ENCODE results near the gene MBNL2. TPM values are rescaled to one million over a fixed set of nuclear protein-coding genes. Genes with fewer than 3 reads are reported as not detected.

MBNL2 gene
- total RNA-seq, 1 experiment from 2014 or later = 0.85 TPM

DNA sequence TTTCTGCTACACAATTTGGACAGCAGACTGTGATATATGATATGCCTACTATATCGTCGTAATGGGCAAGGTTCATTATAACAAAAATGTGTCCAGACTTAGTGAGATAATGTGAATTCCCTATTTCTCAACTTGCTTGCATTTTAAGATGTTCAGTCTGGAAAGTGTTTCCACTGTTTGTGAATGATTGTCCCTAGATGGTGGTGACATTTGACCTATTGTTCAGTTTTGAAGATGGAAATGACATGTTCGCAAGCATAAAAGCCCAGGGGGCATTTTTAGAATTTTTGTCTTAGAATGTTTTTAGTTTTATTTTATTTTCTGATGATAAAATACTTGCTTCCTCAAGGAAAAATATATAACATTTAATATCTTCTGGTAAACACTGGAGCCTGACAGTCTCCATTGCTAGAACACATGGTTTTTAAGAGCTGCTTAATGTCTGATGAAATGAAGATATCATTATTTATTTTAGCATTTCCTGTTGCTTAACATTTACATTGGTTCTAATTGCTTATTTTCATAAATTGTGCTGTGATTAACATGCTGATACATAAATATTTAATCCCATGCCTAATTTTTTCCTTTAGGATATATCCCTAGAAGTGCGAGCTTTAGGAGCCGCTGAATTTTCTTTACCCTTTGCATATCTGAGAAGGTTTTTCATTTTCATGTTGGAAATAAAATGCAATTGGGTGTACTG is 27.1 kb downstream of the MBNL2 start (continued):
- TF ChIP-seq IRF2 (CRISPR knock-in tag; IDR thresholded peaks at IDR 0.05; ENCODE audit: borderline replicate concordance, low read depth) (no peak), JUN (CRISPR knock-in tag; IDR thresholded peaks at IDR 0.05) (no peak), ETV6 (CRISPR knock-in tag; IDR thresholded peaks at IDR 0.05) (no peak)

DNA sequence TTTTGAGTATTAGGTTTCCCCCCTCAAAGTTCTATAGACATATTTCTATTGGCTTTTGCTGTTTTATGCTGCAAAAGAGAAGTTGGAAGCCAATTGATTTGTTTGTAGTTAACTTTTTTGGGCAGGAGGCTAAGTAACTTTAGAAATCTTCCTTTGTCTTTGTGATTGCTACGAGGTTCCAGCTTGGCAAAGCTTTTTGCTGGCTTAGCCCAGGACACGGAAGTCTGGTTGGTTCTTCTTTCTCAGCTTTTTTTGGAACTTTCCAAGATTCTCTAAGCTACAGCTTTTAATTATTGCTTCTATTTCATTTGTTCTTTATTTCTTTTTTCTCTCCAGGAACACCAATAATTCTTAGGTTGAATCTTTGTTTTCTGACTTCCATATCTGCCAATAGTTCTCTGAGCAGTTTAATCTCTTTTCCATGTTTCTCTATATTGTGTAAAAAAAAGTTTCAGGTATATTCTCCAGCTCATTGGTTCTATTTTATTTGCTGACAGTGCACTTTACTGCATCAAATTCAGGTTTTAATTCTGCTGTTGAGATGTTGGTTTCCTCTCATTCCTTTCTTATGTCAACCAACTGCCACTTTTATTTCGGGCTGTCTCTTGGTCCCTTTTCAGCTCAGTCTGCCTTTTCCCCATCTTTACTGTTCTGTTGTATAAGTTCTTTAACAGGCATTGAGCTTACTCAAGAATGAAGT is 27.8 kb downstream of the MBNL2 start:
- H3K9me3 Mint-ChIP-seq = no peaks in the 10 kb centered on the region
- ChIA-PET CTCF (interaction anchor here (1.2 to 1.3 kb wide), 2 partner anchors 17 to 28 kb away, joined by 5 to 7 read pairs; partner anchors contain the start of gene MBNL2), POLR2A (interaction anchor here (1.1 kb wide), 1 partner anchor 9 kb away, joined by 3 read pairs; no protein-coding TSS in a partner anchor)
- H3K36me3 Mint-ChIP-seq = no peaks in the 10 kb centered on the region
- no peak overlapping the region for H3K4me3 Mint-ChIP-seq
- H3K27ac Mint-ChIP-seq = no peak overlapping the region
- H3K4me1 Mint-ChIP-seq = no peaks in the 10 kb centered on the region
- no peaks in the 10 kb centered on the region; the same call in 1 of the 2 replicates for H3K27me3 Mint-ChIP-seq (ENCODE audit: low read depth)
- DNase-seq (ENCODE audit: low spot score) = no peak
- no peak for TF ChIP-seq SMAD3 (CRISPR knock-in tag; IDR thresholded peaks at IDR 0.05; ENCODE audit: borderline replicate concordance)
- no peak for TF ChIP-seq NFE2L1 (CRISPR knock-in tag; IDR thresholded peaks at IDR 0.05)
- TF ChIP-seq NFYB (CRISPR knock-in tag; conservative IDR thresholded peaks at IDR 0.05; ENCODE audit: low read depth) = no peak
- no peak for TF ChIP-seq ZNF317 (CRISPR knock-in tag; IDR thresholded peaks at IDR 0.05; ENCODE audit: borderline replicate concordance, low read depth)
- no peak for ATAC-seq

DNA sequence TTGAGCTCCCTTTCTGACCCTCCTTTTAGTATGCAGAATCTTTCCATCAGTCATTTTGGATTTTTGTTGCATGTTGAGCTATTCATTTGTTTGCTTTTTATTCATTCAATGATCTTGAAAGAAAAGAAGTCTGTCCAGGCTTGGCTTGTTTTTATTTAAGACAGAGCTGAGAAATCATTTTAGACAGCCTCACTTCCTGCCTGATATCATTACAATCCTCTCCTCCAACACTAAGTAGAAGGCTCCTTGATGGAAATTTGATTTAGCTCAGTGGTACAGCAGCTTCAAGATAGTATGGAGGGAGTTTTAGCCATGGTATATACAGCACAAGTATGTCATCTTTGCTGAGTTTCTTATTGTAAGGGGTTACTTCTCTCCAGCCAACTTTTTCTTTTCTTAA is 28.4 kb downstream of the MBNL2 start:
- H3K4me1 Mint-ChIP-seq = peaks cover 4% of the 10 kb centered on the region
- H3K36me3 Mint-ChIP-seq = no peaks in the 10 kb centered on the region
- H3K27me3 Mint-ChIP-seq (ENCODE audit: low read depth) = no peaks in the 10 kb centered on the region
- ChIA-PET CTCF (interaction anchor here (1.2 to 1.3 kb wide), 2 partner anchors 16 to 28 kb away, joined by 5 to 7 read pairs; partner anchors contain the start of gene MBNL2), POLR2A (interaction anchor here (1.1 kb wide), 1 partner anchor 10 kb away, joined by 3 read pairs; no protein-coding TSS in a partner anchor)
- no peak for ATAC-seq
- DNase-seq (ENCODE audit: low spot score) = no peak
- TF ChIP-seq ZNF232 (CRISPR knock-in tag; IDR thresholded peaks at IDR 0.05) (no peak), SP1 (CRISPR knock-in tag; conservative IDR thresholded peaks at IDR 0.05) (no peak), PRRX2 (CRISPR knock-in tag; IDR thresholded peaks at IDR 0.05) (no peak), NFATC4 (CRISPR knock-in tag; IDR thresholded peaks at IDR 0.05) (no peak), ZNF532 (CRISPR knock-in tag; IDR thresholded peaks at IDR 0.05; ENCODE audit: borderline replicate concordance) (no peak), CREB1 (CRISPR knock-in tag; IDR thresholded peaks at IDR 0.05) (no peak), NR2C2 (CRISPR knock-in tag; IDR thresholded peaks at IDR 0.05) (no peak), ZNF425 (CRISPR knock-in tag; conservative IDR thresholded peaks at IDR 0.05) (no peak), TP53 (CRISPR knock-in tag; IDR thresholded peaks at IDR 0.05) (no peak), ERG (CRISPR knock-in tag; IDR thresholded peaks at IDR 0.05) (no peak)
- TF ChIP-seq, protein P1, sequence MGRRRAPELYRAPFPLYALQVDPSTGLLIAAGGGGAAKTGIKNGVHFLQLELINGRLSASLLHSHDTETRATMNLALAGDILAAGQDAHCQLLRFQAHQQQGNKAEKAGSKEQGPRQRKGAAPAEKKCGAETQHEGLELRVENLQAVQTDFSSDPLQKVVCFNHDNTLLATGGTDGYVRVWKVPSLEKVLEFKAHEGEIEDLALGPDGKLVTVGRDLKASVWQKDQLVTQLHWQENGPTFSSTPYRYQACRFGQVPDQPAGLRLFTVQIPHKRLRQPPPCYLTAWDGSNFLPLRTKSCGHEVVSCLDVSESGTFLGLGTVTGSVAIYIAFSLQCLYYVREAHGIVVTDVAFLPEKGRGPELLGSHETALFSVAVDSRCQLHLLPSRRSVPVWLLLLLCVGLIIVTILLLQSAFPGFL (CRISPR knock-in tag; IDR thresholded peaks at IDR 0.05; ENCODE audit: borderline replicate concordance) = no peak
- TF ChIP-seq, protein P2, sequence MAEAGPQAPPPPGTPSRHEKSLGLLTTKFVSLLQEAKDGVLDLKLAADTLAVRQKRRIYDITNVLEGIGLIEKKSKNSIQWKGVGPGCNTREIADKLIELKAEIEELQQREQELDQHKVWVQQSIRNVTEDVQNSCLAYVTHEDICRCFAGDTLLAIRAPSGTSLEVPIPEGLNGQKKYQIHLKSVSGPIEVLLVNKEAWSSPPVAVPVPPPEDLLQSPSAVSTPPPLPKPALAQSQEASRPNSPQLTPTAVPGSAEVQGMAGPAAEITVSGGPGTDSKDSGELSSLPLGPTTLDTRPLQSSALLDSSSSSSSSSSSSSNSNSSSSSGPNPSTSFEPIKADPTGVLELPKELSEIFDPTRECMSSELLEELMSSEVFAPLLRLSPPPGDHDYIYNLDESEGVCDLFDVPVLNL (CRISPR knock-in tag; IDR thresholded peaks at IDR 0.05; ENCODE audit: borderline replicate concordance, low read depth) = no peak
- H3K9me3 Mint-ChIP-seq = no peaks in the 10 kb centered on the region
- H3K27ac Mint-ChIP-seq = no peak overlapping the region
- H3K4me3 Mint-ChIP-seq = no peak overlapping the region
